ENCODE measurements around the gene SHISA2.

The SHISA2 gene

DNA sequence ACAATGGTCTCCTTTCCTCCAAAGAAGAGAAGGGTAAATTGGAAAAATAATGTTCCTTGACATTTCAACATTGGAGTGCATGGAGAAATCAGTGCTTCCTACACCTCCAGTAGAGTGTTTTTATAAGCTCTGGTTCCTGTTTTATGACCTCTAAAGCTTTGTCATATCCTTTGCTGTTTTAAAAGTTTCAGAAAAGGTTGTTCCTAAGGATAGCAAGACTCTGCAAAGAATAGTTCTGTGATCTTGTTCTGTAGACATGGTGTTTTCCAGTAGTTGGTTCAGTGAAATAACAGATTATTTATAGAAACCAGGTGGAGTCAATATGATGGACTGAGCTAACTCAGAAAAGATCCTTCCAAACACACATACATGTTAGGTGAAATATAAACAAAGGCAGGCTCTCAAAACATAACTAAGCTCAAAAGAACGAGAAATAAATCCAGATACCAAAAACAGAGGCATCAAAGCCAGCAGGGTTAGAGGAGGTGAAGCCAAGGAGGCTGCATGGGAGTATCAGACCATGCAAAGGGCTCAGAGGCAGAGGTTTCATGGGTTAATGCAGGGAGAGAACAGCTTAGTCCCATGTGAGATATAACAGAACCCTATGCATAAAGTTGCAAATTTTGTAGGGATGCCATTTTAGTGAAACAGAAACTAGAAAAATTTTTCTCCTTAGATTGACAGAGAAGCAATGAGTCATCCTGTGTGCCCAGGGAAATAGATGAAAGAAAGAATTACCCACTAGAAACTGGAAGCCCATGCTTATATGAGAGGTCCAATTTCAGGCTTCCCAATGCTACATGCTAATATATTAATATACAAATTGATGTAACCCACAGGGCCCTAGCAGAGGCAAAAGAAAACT is 44.3 kb downstream of the SHISA2 start:
- DNase-seq (ENCODE audit: low read depth) = no peak
- TF ChIP-seq, protein P1, sequence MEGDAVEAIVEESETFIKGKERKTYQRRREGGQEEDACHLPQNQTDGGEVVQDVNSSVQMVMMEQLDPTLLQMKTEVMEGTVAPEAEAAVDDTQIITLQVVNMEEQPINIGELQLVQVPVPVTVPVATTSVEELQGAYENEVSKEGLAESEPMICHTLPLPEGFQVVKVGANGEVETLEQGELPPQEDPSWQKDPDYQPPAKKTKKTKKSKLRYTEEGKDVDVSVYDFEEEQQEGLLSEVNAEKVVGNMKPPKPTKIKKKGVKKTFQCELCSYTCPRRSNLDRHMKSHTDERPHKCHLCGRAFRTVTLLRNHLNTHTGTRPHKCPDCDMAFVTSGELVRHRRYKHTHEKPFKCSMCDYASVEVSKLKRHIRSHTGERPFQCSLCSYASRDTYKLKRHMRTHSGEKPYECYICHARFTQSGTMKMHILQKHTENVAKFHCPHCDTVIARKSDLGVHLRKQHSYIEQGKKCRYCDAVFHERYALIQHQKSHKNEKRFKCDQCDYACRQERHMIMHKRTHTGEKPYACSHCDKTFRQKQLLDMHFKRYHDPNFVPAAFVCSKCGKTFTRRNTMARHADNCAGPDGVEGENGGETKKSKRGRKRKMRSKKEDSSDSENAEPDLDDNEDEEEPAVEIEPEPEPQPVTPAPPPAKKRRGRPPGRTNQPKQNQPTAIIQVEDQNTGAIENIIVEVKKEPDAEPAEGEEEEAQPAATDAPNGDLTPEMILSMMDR (IDR thresholded peaks at IDR 0.05; ENCODE audit: control insufficient read depth, insufficient read depth, low read depth, low read length, missing control alignments) = no peak
- no peak overlapping the region for H3K4me3 ChIP-seq (ENCODE audit: control insufficient read depth, low read depth, low read length)
